Right ventricle myocardium inferior (tissue), 1 donor: ENCODE data around the gene UBP1. TPM values are rescaled to one million over a fixed set of nuclear protein-coding genes. Genes with fewer than 3 reads are reported as not detected.
A peak's percentile ranks its signal among the peaks of the same experiment; 100 is the strongest.
"Not testable (repeated sequence)": the region's sequence is repeated elsewhere in the genome, so short reads cannot be mapped to it uniquely, and the experiment has no call there.

ENCODE experiments used
- ATAC-seq: fragments of 200-7000 bp; cut with Tn5 transposase; one replicate; pipeline ENCODE4 v1.9.1; 2020; ENCODE audit warnings: mild to moderate bottlenecking, moderate library complexity
- DNase-seq: peaks from one replicate; pipeline ENCODE4 v3.0.0; 2021; ENCODE audit errors: missing footprints
- intact Hi-C: fragments of 100-400 bp; cut with DNase I; formaldehyde crosslinking; loops from one replicate; pipeline ENCODE4 v1.11.0; 2022
- total RNA-seq: library from RNA; stranded (reverse); fragmentation: NEBNext Ultra II Directional; extraction: Animal tissue kit (Norgen Biotek cat#: 25700); gene quantifications from one replicate; pipeline ENCODE4 v1.2.1, GENCODE V29; 2021
- donor health status: DM: no; HTN: yes; CAD: no; lungs with severe emphysema.

Gene UBP1
- total RNA-seq, 1 donor from 2014 or later: 42.3 TPM

DNA sequence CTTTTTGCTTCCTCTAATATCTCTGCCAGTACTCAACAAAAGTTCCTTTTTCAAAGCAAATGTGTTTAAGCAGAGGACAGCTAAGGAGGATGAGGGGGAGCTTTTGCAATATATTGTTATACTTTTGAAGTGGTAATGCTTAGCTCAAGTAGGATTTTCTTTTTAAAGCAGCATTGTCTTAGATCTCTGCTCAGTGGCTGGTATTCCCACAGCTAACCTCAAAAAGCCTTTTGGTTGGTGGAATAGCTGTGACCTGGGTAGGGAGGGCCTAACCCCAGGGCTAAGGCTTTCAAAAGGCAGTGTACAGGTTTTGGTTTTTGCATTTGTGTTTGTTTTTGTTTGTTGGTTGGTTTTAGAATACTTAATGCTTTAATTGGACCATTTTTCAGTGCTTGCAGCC, 76.1 kb downstream of the UBP1 start:
- no peak for ATAC-seq
- no peak for DNase-seq
- intact Hi-C loops: no loop called here

DNA sequence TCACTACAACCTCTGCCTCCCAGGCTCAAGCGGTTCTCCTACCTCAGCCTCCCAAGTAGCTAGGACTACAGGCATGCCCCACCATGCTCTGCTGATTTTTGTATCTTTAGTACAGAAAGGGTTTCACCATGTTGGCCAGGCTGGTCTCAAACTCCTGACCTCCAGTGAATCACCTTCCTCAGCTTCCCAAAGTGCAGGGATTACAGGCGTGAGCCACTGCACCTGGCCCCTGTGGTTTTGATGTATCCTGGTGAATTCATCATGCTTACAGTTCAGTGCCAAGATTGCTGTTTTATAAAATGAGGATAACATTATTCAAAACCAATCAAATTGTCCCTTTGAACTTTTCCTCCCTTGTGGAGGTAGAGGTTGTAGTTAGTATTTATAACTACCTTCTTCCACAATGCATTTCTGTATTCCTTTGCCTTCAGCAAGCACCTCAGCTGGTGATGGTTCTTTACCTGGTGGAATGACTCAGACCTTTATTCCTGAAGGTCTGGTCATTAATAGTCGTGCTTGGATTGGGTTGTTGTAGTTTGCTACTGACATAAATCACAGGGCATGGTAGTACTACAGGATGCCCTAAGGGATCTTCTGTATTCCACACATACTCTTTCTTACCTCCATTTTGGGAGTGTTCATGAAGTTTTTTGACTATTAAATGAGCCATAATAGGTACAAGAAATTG, 76.9 kb downstream of the UBP1 start:
- intact Hi-C loops: no loop called here
- ATAC-seq (no peak), DNase-seq (no peak)

DNA sequence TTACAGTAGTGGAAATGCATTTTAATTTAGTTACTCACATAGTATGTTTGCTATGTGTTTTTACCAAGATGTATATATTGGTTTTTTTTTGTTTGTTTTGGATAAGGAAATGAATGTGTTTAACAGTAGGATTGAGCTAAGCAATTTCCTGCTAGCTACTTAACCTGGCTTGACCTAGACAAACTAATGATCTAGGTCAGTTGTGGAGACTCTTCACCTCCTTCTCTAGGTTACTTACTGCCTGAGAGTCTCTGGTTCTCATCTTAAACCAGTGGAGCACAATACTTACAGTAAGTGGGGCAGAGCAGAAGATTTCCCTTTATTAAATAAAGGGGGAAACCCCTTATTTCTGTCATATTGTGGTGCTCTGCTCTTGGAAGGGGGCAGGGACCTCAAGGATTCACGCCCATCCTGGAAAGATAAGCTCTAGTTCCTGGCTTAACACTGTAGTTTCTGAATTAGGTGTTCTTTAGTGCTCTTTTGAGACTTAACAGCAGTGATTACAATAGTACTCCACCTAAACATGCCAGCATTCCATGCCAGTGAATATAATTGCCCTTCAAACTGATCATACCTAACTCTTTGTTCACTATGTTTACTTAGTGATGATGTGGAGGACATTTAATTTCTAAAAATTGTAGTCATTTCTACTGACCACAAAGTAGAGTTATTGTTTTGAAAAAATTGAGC, 79.9 kb downstream of the UBP1 start:
- intact Hi-C loops: no loop called here

DNA sequence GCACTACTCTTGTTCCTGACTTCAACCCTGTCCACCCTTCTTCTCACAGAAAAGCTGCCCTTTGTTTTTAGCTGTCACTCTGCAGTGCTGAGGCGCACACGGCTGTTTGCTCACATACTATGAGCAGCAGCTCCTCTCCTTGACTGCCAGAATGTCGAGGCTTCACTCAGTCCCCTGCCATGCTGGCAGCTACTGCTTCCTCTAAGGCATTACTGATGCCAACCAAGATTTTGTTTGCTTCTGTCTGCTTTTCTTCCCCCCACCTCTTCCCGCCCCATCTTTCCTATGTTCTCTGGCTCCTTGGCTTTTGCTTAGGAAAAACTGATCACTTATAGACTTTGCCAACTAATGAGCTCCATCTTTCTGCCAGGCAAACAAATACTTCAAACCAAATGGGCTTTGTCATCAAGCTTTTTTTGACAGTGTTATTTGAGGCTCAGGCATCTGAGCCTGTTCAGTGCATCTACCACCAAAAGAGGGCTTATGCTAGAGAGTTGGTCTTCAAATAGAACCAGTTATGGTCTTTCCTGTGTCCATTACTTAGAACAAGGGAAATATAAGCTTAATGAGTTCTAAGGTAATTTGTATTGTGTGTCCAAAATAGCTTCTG, 81.9 kb downstream of the UBP1 start:
- no peak for ATAC-seq
- DNase-seq: no peak
- intact Hi-C loops: no loop called here

More for the DNA sequence above, 79.9 kb downstream of the UBP1 start:
- DNase-seq (no peak), ATAC-seq (no peak)

DNA sequence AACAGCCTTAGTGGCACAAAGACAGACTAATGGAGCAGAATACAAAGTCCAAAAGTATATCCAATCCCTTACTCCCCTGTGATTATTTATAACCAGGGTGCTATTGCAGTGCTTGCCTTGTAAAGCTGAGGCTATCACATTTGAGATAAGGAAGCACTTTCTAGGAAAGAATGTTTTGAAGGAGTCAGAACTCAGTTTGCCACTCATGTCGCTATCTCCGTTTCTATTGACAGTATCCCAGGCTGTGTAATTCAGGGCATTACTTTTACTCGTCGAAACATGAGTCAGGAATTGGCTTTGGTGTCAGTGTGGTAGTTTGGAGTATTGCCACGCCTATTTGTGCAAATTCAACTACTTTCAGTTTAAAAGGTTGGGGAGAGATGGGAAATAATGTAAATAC, 84.6 kb downstream of the UBP1 start:
- DNase-seq: no peak
- intact Hi-C loops: no loop called here
- ATAC-seq: peak; percentile 50

DNA sequence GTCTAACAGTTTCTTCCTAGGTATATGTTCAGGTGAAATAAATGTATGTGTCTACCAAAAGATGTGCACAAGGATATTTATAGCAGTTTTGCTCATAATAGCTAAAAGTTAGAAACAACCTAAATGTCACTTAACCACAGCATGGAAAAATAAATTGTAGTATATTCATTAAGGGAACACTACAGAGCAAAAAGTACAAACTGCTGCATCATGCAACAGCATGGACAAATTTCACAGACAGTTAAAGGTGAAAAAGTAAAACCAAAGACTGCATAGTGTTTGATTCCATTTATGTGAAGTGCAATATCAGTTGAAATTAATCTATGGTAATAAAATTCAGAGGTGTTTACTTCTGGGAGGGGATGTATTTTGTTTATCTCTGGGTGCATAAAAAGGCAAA, 100.4 kb downstream of the UBP1 start:
- intact Hi-C loops: no loop called here
- no peak for ATAC-seq
- no peak for DNase-seq

DNA sequence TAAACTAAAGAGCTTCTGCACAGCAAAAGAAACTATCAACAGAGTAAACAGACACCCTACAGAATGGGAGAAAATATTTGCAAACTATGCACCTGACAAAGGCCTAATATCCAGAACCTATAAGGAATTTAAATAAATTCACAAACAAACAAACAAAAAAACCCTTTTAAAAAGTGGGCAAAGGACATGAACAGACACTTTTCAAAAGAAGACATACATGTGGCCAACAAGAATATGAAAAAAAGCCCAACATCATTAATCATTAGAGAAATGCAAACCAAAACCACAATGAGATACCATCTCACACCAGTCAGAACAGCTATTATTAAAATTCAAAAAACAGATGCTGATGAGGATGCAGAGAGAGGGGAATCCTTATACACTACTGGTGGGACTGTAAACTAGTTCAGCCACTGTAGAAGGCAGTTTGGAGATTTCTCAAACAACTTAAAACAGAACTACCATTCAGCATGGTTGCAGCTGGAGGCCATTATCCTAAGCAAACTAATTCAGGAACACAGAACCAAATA, 101.2 kb downstream of the UBP1 start:
- ATAC-seq, intact Hi-C loops, DNase-seq: not testable (repeated sequence)

Other genes starting within 250 kb of the UBP1 start
- gene SUSD5, start 221.6 kb downstream of the UBP1 start, total RNA-seq: 2.8 TPM
- gene FBXL2, start 163.0 kb downstream of the UBP1 start, total RNA-seq: 1.6 TPM